ENCODE measurements around the gene TSEN54. TPM values are rescaled to one million over a fixed set of nuclear protein-coding genes. Genes with fewer than 3 reads are reported as not detected.
"Not testable (repeated sequence)": the region's sequence is repeated elsewhere in the genome, so short reads cannot be mapped to it uniquely, and the experiment has no call there.

TSEN54 gene
- total RNA-seq, 1 donor from 2014 or later, result 23.2 TPM

DNA sequence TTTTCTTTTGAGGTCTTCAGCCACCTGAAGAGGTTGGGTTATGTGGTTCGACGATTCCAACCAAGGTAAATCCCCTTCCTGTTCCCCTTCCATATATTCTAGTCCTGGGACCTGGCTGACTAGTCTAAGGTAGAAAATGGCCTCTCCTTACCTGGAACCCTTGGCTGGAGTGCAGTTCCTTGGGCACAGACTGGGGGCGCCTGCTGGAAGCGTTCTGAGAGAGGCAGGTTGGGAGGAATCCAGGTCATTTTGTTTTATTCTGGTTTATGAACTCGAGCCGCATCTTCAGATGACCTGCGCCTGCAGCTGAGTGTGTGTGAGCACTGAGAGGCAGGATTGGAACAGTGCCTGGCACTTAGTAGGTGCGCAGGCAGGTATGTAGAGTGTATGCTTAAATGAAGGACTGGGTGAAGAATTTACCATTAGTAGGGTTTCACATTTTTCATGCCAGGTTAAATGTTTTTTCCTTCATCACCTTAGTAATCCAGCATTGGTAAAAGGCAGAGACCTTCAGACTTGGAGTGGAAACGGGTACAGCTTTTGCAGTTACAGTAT is 2.7 kb downstream of the TSEN54 start:
- ATAC-seq, result no peak

DNA sequence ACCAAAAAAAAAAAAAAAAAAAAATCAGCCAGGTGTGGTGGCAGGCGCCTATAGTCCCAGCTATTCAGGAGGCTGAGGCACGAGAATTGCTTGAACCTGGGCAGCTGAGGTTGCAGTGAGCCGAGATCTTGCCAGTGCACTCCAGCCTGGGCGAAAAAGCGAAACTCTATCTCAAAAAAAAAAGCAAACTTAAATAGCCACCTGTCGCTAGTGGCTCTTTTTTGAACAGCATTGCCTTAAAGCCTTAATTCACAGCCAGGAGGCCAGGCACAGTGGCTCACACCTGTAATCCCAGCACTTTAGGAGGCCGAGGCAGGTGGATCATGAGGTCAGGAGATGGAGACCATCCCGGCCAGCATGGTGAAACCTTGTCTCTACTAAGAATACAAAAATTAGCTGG is 4.1 kb downstream of the TSEN54 start:
- ATAC-seq, result not testable (repeated sequence)

DNA sequence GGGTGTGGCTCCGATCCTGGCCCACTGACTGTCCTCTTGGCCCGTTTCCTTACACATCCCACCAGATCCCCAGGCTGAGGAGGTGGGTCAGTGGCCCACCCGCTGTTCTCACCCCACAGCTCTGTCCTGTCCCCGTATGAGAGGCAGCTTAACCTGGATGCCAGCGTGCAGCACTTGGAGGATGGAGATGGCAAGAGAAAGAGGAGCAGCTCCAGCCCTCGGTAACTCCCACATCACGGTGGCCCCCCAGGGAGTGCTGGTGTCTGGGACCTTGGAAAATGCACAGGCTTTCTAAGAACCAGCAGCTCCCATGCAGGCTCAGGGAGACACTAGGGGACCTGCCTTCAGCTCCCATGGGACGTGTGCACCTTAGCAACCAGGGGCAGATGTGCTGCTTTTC is 5.0 kb downstream of the TSEN54 start:
- ATAC-seq, result no peak

- no peak for ATAC-seq
Observed at GRCh38 chr17:75521951-75522727, 5.8 kb downstream of the TSEN54 start.

DNA sequence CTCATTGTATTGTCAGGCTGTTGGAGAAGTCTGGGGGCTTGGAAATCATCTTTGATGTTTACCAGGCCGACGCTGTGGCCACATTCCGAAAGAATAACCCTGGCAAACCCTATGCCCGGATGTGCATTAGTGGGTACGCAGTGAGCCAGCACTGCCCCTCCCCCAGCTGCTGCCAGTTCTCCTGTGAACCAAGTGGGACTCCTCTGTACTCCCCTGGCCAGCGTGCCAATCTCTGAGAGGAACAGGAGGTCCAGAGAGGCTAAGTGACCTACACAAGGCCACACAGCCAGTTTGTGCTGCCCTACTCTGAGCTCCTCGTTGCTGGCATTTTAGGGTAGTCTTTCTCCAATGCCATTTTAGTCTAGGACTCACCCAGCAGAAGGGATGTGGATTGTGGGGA is 7.3 kb downstream of the TSEN54 start:
- no peak for ATAC-seq

DNA sequence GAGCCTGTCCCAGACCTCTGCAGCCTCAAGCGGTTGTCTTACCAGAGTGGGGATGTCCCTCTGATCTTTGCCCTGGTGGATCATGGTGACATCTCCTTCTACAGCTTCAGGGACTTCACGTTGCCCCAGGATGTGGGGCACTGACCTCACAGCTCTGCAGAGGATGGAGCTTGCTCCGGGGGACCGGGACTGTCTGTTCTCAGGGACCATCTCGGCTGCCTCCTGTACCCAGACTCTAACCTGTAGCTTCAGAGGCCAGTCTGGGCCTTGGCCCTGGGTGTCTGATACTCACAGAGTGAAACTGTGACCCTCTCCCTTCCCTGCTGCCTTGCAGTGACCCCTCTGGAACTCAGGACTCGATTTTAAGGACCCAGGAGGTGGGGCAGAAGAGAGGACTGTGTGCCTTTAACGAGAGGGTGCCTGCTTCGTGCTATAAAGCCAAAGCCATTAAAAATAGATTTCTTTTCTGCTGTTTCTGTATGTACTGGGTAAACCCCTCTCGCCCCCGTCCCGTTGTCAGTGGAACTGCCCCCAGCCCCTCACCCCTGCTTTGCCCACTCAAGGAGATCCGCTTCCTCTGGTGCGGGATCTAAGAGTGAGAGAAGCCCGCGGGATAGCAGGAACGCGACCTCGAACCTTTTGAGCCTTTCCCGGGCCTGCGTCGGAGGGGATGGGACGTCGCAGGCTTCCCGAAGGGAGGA is 8.1 kb downstream of the TSEN54 start:
- no peak for ATAC-seq

DNA sequence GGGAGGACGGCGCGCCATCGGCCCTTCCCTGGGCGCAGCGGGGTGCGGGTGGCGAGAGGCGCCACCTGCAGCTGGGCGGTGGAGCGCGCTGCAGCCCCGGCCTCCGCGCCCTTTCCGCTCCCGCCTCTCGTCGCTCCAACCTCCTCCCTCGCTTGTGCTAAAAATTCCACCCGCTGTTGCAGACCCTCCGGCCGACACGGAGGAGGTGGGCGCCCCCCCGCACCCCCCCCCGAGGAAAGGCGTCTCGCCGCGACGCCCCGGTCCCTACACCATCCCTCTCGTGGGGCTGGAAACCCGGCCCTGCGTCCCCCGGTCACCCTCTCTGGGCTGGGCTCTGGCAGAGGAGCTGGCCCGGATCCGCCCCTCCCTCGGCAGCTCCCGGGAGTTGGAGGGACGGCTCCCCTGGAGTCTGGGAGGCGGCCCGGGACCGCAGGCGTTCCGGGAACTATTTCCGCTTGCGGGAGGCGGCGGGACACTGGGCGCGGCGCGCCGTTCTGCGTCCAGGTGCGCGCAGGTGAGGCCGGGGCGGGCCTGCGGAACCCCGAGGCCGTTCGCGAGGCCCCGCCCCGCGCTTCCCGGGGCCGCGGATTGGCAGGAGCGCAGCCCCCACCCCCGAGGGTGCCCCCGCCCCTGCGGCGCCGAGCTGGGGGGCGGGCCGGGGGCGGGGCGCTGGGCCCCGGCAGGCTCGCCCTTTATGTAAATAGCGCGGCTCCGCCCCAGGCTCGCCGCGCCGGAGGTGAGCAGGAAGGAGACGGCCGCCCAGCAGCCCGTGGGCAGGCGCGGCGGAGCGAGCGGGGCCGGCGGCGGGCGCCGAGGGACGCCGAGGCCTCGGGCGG is 8.9 kb downstream of the TSEN54 start, which contains the start of gene LLGL2:
TSS of gene LLGL2 (plus strand) at position 728 of the 836 bp plus-strand sequence. CDS start 17,730 bp downstream, outside the sequence.
- ATAC-seq, result peak; percentile 94

DNA sequence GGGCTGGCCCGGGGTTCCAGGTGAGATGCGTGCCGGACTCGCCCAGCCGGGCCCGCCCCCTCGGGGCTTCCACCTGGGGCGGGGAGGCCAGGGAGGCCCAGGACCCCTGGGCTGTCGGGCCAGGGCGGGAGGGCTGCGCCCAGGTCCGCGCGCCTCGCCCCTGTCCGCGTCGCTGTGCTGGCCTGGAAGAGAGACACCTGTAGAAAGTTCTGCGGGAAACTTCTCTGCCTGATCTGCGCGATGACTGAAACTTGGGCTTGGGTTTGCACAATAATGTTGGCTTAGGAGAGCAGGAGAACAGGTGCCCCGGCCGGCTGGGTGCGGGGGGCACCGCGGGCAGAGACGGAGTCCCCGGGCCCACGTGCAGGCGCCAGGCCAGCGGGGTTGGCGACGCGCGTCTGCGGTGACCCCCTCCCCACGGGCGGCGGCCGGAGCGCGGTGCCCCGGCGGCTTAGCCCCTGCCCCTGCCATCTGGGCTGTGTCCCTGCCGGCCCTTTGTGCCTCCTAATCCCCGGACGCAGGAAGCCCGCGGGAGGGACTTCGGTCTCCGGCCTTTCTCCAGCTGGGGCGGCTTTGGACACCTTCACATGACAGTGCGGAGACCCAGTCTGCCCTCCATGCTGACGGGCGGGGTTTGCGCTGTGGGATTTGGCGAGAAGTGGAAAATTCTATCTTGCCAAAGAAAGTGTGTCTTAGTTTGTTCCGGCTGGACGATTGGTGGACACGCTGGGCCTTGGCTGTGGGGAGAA is 9.7 kb downstream of the TSEN54 start:
- ATAC-seq, result peak; percentile 35

DNA sequence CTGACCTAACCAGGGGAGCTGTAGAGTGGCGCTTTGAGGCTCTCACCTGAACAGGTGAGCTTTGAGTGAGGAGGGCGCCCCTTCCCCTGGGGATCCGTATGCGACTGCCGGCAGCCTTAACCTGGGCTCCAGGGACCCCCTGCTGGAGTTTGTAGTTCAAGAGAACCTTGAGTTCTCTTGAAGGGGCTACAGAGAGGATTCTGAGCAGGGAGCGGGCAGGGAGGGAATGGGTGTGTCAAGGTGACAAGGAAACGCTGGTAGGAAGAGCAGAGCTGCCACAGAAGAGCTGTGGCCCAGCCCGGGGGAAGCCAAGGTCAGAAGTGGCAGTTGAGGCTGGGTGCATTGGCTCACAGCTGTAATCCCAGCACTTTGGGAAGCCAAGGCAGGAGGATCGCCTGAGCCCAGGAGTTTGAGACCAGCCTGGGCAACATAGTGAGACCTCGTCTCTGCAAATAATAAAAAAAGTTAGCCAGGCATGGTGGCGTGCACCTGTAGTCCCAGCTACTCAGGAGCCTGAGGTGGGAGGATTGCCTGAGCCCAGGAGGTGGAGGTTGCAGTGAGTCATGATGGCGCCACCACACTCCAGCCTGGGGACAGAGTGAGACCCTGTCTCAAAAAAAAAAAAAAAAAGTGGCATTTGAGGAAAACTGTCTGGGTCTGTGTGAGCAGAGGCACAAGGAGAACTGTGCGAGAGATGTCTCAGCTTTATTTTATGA is 10.4 kb downstream of the TSEN54 start:
- no peak for ATAC-seq

GRCh38 chr17:75530837-75531720 is 14.8 kb downstream of the TSEN54 start:
- ATAC-seq, result no peak

- ATAC-seq, result peak; percentile 64
Observed at GRCh38 chr17:75531721-75532072, 15.4 kb downstream of the TSEN54 start.

DNA sequence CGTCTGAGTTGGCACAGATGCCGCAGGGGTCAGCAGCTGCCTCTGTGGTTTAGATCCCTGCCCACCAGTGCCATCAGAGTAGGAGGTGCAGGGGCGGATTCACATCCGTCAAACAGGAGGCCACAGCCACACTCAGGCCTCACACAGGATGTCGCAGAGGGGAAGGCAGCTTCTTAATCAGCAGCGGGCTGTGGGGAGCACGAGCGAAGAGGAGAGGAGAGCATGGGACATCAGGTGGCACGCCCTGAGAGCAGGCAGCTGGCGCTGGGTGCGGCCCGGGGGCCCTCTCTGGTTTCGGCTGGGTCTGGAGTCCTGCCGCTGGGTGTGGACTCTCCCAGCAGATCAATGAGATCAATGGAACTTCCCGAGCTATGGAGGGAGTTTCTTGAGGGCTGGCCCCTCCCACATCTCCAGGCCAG is 18.8 kb downstream of the TSEN54 start:
- ATAC-seq, result peak; percentile 14

DNA sequence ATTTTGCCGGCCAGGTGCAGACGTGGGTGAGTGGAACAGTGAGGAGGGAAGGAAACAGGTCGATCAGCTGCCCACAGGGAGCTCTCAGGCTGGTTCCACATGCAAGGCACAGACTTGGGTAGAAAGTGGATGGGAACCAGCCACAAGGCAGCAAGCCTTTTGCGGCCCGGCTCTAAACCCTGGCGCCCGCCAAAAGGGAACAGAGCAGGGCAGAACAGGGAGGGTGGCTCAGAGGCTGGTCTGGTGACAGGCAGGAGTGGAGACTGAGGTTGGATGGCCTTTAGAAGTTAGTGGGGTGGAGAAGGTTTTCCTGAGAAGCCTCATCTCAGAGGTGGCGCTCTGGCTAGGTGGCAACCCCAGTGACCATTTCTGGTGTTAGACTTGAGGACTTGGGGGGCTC is 19.5 kb downstream of the TSEN54 start:
- no peak for ATAC-seq

DNA sequence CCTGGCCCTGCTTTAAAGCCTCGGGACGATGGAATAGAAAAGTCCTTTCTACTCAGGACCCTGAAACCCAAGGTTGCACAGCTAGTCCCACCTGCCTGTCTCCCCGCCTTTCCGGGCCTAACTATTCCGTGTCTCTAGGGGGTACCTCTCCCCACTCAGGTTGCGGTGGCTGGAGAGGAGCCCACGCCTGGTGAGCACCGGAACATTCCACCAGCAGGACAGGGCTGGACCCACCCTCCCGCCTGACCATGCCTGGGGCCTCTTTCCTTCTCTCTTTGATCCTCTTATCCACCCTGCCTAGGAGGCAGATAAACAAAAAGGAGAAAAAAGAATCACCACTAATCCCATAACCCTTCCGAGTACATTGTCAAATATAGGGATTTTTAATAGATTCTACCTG is 20.0 kb downstream of the TSEN54 start:
- ATAC-seq, result no peak

DNA sequence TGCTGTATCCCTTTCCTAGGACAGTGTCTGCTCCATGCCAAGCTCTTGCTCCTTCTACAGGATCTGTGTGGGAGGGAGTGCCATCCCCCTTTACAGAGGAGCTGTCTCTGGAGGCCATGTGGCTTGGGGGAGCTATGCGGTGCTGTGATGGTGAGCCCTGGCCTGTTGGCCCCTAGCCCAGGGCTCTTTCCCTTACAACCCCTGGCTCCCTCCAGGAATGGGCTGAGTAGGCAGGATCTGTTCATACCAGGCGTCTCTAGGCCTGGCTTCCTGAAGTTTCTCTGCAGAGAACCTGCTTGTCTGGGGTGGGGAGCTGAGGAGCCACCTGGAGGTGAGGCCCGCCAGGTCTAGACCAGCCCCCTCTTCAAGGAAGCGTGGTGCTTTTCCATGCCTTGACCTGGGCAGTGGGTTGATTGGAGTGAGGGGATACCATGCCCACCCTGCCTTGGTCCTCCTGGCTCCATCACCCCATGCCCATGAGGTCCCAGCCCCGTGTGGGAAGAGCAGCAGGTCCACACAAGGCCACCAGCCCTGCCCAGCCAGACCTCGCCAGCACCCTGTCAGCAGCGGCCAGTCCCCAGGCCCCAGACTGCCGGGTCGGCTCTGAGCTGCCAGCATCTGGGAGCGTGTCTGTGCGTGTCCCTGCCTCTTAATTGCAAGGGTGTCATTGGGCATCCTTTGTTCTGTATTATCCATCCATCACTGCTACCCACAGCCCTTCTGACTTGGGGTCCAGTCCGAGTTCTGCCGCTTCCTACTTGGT is 23.8 kb downstream of the TSEN54 start:
- ATAC-seq, result peak; percentile 41

DNA sequence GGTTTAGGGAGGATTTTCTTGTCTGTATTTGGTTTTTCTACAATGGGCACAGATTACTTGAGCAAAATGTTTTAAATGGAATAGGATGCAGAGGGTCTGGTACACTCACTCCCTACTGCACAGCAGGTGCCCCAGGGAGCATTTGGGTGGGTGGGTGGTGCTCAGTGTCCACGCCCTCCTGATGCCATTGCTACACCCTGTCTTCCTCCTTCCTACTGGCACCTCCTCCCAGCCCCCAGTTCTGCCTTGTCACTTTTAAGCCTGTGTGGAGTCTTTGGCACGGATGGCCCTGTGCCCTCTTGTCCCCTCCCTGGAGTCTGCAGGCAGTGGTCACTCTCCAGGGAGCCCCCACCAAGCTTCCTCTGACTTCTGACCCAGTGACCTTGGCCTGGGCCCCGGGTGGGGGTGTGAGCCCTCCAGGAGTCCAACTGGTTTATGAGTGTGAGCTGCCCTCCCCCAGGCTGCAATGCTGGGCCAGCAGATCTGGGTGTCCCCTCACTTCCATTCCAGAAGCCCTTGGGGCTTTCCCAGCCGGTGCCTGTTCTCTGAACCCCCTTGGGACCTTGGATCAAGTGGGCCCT is 24.7 kb downstream of the TSEN54 start:
- peak; percentile 10 for ATAC-seq

GRCh38 chr17:75542229-75542628 is 25.9 kb downstream of the TSEN54 start:
- ATAC-seq, result no peak

- no peak for ATAC-seq
Observed at GRCh38 chr17:75542728-75543336, 26.5 kb downstream of the TSEN54 start.

DNA sequence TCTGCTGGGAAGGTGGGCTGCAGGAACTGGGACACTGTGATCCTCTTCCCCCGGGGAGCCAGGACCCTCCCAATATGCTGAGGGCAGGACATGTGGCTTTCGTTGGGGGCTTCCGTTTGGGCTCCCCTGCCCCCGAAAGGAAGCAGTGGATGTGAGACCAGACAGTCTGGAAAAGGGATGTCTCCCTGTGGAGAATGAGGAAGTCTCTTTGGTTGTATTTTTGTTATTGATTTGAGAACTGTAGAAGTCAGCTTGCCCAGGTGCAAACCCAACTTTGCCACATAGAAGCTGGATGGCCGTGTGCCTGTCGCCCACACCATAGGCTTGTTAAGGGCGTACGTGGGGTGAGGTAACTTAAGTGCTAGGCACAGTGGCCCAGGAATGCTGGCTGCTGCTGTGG is 27.9 kb downstream of the TSEN54 start:
- no peak for ATAC-seq
